Ascending aorta (tissue), 2 donors: ENCODE measurements around the gene PRLR. TPM values are rescaled to one million over a fixed set of nuclear protein-coding genes. Genes with fewer than 3 reads are reported as not detected.
A peak's percentile ranks its signal among the peaks of the same experiment; 100 is the strongest.

Source experiments
- DNase-seq, 2 donors: peaks; one replicate each; pipeline ENCODE4 v3.0.0-alpha.2; 2019; ENCODE audit warnings: low spot score in 2 of 2
- H3K27ac ChIP-seq, 2 donors: fragments of 200-600 bp; sonication (generic); one replicate each; pipeline ENCODE4 v1.5.1; 2016 to 2017; ENCODE audit warnings: mild to moderate bottlenecking in 1 of 2
- H3K27me3 ChIP-seq: fragments of 200-600 bp; sonication (generic); one replicate; pipeline ENCODE4 v1.5.1; 2017
- H3K36me3 ChIP-seq, 2 donors: fragments of 200-600 bp; sonication (generic); one replicate each; pipeline ENCODE4 v1.5.1; 2016
- H3K4me1 ChIP-seq, 2 donors: fragments of 200-600 bp; sonication (generic); one replicate each; pipeline ENCODE4 v1.5.1; 2016 to 2017; ENCODE audit warnings: mild to moderate bottlenecking in 1 of 2
- H3K4me3 ChIP-seq, 2 donors: fragments of 200-600 bp; sonication (generic); one replicate each; pipeline ENCODE4 v1.5.1; 2016 to 2017; ENCODE audit warnings: mild to moderate bottlenecking in 1 of 2
- H3K9me3 ChIP-seq, 2 donors: fragments of 200-600 bp; sonication (generic); one replicate each; pipeline ENCODE4 v1.5.1; 2016
- intact Hi-C: fragments of 100-400 bp; cut with DNase I; formaldehyde crosslinking; loops from one replicate; pipeline ENCODE4 v1.15.1; 2023
- total RNA-seq: library from RNA; depleted of rRNA; stranded (reverse); fragments of >200 nt; gene quantifications from one replicate; pipeline ENCODE4 v1.1.0, GENCODE V29; 2016
- TF ChIP-seq, protein P1 (sequence below), 3 experiments: fragments of 200-600 bp in 2 of 3; fragments of 450-650 bp in 1 of 3; sonication (generic) in 2 of 3; IDR thresholded peaks; one replicate each; pipeline ENCODE4 v1.5.1; 2016 to 2019; ENCODE audit warnings: antibody characterized with exemption in 3 of 3, mild to moderate bottlenecking in 1 of 3, moderate library complexity in 1 of 3

The PRLR gene
- total RNA-seq, 1 donor from 2014 or later: 0.43 TPM

DNA sequence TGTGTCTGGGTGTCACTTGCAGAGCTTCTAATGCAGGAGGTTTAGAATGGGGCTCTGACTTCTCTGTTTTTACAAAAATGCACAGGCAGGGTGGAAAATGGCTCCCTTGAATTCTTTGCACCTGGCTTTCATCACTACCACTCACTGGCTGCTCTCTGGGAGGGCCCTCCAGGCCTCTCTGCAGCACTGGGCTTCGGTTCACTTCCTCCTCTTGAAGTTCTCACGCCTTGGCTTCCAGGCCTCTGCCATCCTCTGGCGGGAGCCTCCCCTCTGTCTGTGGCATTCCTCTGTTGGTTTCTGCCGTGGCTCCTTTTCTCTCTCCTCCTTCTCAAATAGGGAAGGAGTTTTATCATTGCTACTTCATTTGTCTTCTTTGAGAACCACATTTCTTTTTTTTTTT lies 2.8 kb upstream of the PRLR start:
- H3K36me3 ChIP-seq: no peaks in the 10 kb centered on the region
- no peaks in the 10 kb centered on the region for H3K9me3 ChIP-seq
- H3K4me1 ChIP-seq: peaks cover 0 to 11% of the 10 kb centered on the region in 2 donors
- no peak for DNase-seq
- H3K27ac ChIP-seq: no peak overlapping the region
- H3K4me3 ChIP-seq: no peak overlapping the region
- TF ChIP-seq, protein P1, sequence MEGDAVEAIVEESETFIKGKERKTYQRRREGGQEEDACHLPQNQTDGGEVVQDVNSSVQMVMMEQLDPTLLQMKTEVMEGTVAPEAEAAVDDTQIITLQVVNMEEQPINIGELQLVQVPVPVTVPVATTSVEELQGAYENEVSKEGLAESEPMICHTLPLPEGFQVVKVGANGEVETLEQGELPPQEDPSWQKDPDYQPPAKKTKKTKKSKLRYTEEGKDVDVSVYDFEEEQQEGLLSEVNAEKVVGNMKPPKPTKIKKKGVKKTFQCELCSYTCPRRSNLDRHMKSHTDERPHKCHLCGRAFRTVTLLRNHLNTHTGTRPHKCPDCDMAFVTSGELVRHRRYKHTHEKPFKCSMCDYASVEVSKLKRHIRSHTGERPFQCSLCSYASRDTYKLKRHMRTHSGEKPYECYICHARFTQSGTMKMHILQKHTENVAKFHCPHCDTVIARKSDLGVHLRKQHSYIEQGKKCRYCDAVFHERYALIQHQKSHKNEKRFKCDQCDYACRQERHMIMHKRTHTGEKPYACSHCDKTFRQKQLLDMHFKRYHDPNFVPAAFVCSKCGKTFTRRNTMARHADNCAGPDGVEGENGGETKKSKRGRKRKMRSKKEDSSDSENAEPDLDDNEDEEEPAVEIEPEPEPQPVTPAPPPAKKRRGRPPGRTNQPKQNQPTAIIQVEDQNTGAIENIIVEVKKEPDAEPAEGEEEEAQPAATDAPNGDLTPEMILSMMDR (IDR thresholded peaks at IDR 0.05): no peak
- no peaks in the 10 kb centered on the region for H3K27me3 ChIP-seq
- intact Hi-C loops: no loop called here

DNA sequence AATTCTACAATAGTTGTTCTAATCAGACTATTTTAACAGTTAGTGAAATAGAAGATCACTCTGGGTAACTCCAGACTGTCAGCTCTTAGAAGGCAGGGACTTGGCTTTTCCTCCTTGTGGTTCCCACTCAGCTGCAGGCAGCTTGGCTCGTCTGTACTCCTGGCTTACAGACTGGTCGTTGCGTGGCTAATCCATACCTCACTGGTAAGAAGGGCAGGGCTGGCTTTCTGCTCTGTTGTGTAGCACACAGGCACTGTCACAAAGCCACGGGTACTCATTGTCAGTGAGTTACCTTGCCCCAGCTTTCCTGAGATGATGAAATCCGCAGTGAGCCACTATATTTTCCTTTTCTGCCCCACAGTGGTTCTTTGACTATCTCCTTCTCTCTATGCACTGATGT lies 1.8 kb upstream of the PRLR start:
- no peaks in the 10 kb centered on the region for H3K9me3 ChIP-seq
- DNase-seq: no peak
- H3K36me3 ChIP-seq: no peaks in the 10 kb centered on the region
- TF ChIP-seq, protein P1 (IDR thresholded peaks at IDR 0.05): no peak
- H3K27ac ChIP-seq: no peak overlapping the region
- H3K27me3 ChIP-seq: no peaks in the 10 kb centered on the region
- intact Hi-C loops: no loop called here
- H3K4me3 ChIP-seq: no peak overlapping the region
- H3K4me1 ChIP-seq: peaks cover 0 to 11% of the 10 kb centered on the region in 2 donors

DNA sequence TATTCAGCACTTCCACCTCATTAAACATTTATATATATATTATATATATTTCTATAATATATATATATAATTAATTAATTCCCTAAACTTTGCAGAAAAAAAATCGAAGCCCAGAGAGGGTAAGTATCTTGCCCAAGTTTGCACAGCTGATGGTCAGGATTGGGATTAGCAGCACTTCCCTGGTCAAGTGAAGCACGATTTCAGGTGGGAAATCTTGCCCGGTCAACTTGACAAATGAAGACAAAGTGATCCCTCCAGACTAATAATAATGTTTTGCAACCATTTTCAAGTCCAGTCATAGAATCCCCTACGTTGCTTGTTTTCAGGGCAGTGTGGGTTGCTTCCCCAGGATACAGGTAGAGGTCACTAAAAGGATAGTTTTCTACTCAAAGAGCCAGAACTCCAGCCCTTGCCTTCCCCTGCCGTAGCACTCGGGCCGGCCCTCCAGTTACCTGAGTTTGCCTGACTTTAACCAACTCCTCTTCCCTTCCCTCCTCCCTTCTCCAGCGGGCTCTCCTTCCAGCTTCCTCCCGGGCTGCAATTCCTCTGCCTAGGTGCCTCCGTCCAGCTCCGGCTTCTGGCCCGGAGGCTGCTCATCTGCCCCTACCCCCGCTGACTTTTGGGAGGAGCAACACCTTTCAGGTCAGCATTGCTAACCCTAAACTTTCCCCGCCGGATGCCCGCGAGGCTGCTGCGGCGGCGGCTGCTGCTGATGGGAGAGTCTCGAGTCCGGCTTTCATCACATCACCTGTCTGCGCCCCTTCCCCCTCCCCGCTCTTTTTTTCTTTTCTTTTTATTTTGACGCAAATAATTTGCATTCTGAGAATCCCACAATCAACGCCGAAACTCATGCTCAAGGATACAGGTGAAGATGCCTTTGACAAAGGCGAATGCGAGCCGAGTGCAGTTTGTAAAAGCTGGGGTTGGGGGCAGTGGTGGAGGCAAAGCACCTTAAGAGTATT lies 930 bp downstream of the PRLR start:
- peaks cover 0 to 11% of the 10 kb centered on the region in 2 donors for H3K4me1 ChIP-seq
- H3K4me3 ChIP-seq: peak overlapping the region; percentile 60 to 70
- H3K36me3 ChIP-seq: no peaks in the 10 kb centered on the region
- no peaks in the 10 kb centered on the region for H3K9me3 ChIP-seq
- H3K27ac ChIP-seq: no peak overlapping the region
- H3K27me3 ChIP-seq: no peaks in the 10 kb centered on the region
- intact Hi-C loops: no loop called here
- TF ChIP-seq, protein P1 (IDR thresholded peaks at IDR 0.05): no peak
- no peak for DNase-seq

DNA sequence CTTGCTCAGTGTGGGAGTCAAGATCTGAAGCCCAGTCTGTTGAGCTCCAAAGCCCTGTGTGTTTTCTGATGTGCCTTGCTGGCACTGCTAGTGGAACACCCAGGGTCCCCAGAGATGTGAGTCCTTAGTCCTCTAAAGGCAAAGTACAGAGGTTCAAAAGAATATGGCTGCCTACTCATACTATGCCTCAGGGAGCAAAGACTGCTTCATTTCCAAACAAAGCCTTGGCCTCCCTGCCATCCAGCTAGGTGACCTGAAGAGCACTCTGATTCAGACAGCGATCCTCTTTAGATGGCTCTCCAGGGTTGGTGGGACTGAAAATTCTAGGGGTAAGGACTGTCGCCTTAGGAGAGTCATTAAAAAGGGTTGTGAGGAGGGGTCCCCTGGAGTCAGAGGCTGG lies 2.0 kb downstream of the PRLR start:
- Histone ChIP-seq H3K4me1 (peaks cover 0 to 11% of the 10 kb centered on the region in 2 donors), H3K36me3 (no peaks in the 10 kb centered on the region), H3K9me3 (no peaks in the 10 kb centered on the region), H3K4me3 (no peak overlapping the region), H3K27me3 (no peaks in the 10 kb centered on the region), H3K27ac (no peak overlapping the region)
- TF ChIP-seq, protein P1 (IDR thresholded peaks at IDR 0.05): no peak
- no peak for DNase-seq
- intact Hi-C loops: no loop called here

DNA sequence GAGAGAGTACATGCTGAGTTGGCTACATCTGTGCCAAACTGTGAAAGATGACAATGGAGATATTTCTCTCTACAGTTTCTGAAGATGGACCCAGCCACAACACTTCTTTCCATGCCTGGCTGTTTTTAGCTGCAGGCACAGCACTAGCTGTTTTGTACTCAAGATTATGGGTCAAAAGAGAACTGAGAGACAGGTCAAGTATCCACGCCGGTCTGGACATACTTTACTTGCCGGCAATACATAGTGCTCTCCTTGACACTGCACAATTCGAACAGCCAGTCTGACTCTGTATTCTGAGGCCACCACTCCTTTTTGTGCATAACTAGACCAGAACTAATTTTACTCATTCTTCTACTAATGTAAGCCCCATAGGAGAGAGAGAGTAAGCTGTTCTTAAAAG lies 2.6 kb downstream of the PRLR start:
- Histone ChIP-seq H3K9me3 (no peaks in the 10 kb centered on the region), H3K27ac (no peak overlapping the region), H3K27me3 (no peaks in the 10 kb centered on the region), H3K4me3 (no peak overlapping the region), H3K4me1 (peaks cover 0 to 11% of the 10 kb centered on the region in 2 donors), H3K36me3 (no peaks in the 10 kb centered on the region)
- intact Hi-C loops: no loop called here
- no peak for DNase-seq
- TF ChIP-seq, protein P1 (IDR thresholded peaks at IDR 0.05): no peak
